Keratinocyte (primary cell): Measurements from ENCODE around the gene ZC3H4.

Experiments used
- EZH2 ChIP-seq: IDR thresholded peaks from one replicate; pipeline ENCODE4 v1.6.1; 2012; ENCODE audit warnings: inconsistent platforms, mild to moderate bottlenecking, low read length, moderate library complexity
- TF ChIP-seq, protein P1 (sequence below), 3 experiments: IDR thresholded peaks in 1 of 3; conservative IDR thresholded peaks in 1 of 3; optimal IDR thresholded peaks in 1 of 3; 2 replicates in 2 of 3; 3 replicates in 1 of 3; pipeline versions ENCODE3 to v1.5.1; 2011; ENCODE audit warnings: low read length in 3 of 3, mild to moderate bottlenecking in 3 of 3, moderate library complexity in 2 of 3, control low read depth in 1 of 3, inconsistent platforms in 1 of 3; ENCODE audit not compliant: insufficient read depth in 2 of 3; ENCODE audit errors: extremely low read depth in 1 of 3

DNA sequence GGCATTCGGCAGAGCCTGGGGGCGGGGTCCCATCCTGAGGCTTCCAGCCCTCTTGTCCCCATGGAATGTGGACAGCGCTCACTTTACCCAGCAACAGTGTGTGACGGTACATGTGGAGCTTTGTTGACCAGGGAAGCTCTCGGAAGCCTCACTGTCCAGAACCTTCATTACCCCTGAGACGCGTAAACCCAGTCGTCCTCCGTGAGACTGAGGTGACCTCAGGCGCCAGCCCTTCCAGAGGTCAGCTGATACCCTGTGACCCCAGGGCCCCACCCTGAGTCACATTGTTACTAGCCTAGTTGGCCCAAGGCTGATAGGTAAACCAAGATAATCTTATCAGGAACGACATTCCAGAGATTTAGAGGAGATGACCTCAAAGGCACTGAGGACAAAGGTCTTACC, 55.0 kb downstream of the ZC3H4 start:
- TF ChIP-seq, protein P1, sequence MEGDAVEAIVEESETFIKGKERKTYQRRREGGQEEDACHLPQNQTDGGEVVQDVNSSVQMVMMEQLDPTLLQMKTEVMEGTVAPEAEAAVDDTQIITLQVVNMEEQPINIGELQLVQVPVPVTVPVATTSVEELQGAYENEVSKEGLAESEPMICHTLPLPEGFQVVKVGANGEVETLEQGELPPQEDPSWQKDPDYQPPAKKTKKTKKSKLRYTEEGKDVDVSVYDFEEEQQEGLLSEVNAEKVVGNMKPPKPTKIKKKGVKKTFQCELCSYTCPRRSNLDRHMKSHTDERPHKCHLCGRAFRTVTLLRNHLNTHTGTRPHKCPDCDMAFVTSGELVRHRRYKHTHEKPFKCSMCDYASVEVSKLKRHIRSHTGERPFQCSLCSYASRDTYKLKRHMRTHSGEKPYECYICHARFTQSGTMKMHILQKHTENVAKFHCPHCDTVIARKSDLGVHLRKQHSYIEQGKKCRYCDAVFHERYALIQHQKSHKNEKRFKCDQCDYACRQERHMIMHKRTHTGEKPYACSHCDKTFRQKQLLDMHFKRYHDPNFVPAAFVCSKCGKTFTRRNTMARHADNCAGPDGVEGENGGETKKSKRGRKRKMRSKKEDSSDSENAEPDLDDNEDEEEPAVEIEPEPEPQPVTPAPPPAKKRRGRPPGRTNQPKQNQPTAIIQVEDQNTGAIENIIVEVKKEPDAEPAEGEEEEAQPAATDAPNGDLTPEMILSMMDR (optimal IDR thresholded peaks at IDR 0.05 in 1 of 3, IDR thresholded peaks at IDR 0.05 in 1 of 3, conservative IDR thresholded peaks at IDR 0.05 in 1 of 3; ENCODE audit: extremely low read depth in 1 of 3, insufficient read depth in 2 of 3, low read length in 3 of 3): no peak
- TF ChIP-seq EZH2: no peak
